Gastrocnemius medialis (tissue), 4 donors: ENCODE data around the gene NR2F1. TPM values are rescaled to one million over a fixed set of nuclear protein-coding genes. Genes with fewer than 3 reads are reported as not detected.

ENCODE experiments used
- ATAC-seq, 2 donors: fragments of 150-250 bp; one replicate each; pipeline ENCODE4 v1.9.1; 2016
- DNase-seq, 2 donors: peaks; one replicate each; pipeline ENCODE4 v3.0.0-alpha.2; 2019
- H3K27ac ChIP-seq, 4 donors: fragments of 200-600 bp; sonication (generic); 1 replicate in 1 of 4; 2 replicates in 3 of 4; pipeline ENCODE4 v1.5.1; 2016 to 2018; ENCODE audit warnings: mild to moderate bottlenecking in 2 of 4, moderate library complexity in 1 of 4
- H3K27me3 ChIP-seq, 3 donors: fragments of 200-600 bp; sonication (generic) in 2 of 3; 1 replicate in 1 of 3; 2 replicates in 2 of 3; pipeline versions ENCODE4 v1.5.1 to v1.6.0; 2016 to 2019; ENCODE audit warnings: mild to moderate bottlenecking in 1 of 3, moderate library complexity in 1 of 3
- H3K36me3 ChIP-seq, 2 donors: fragments of 200-600 bp; sonication (generic) in 1 of 2; one replicate each; pipeline ENCODE4 v1.5.1; 2017 to 2018
- H3K4me1 ChIP-seq, 2 donors: fragments of 200-600 bp; sonication (generic) in 1 of 2; one replicate each; pipeline ENCODE4 v1.5.1; 2016 to 2017; ENCODE audit warnings: mild to moderate bottlenecking in 2 of 2
- H3K4me3 ChIP-seq, 4 donors: fragments of 200-600 bp; sonication (generic) in 3 of 4; 1 replicate in 1 of 4; 2 replicates in 3 of 4; pipeline ENCODE4 v1.5.1; 2016 to 2019; ENCODE audit warnings: mild to moderate bottlenecking in 2 of 4
- H3K9me3 ChIP-seq, 3 donors: fragments of 200-600 bp; sonication (generic) in 2 of 3; 1 replicate in 1 of 3; 2 replicates in 2 of 3; pipeline ENCODE4 v1.5.1; 2016 to 2019
- CTCF ChIP-seq, 5 experiments: fragments of 450-650 bp in 3 of 5; fragments of 200-600 bp in 2 of 5; sonication (generic) in 2 of 5; IDR thresholded peaks in 4 of 5; conservative IDR thresholded peaks in 1 of 5; 1 replicate in 4 of 5; 2 replicates in 1 of 5; pipeline ENCODE4 v1.5.1; 2016 to 2019; ENCODE audit warnings: antibody characterized with exemption in 5 of 5, mild to moderate bottlenecking in 3 of 5, moderate library complexity in 3 of 5
- POLR2A ChIP-seq, 2 donors: fragments of 450-650 bp; IDR thresholded peaks; one replicate each; pipeline ENCODE4 v1.6.1; 2017; ENCODE audit warnings: antibody characterized with exemption in 2 of 2, mild to moderate bottlenecking in 2 of 2, moderate library complexity in 2 of 2
- in situ Hi-C, 4 donors: fragments of 200-750 bp; cut with MboI; loops; one replicate each; pipeline versions ENCODE4 v1.15.0 to v1.8.0; 2017; ENCODE audit warnings: low sequenced_read_pairs in 4 of 4
- intact Hi-C: fragments of 100-400 bp; cut with DNase I; formaldehyde crosslinking; loops from one replicate; pipeline ENCODE4 v1.15.1; 2023; ENCODE audit warnings: low total_unique reads
- total RNA-seq, 4 donors: library from RNA; depleted of rRNA; stranded (reverse); fragments of >200 nt; gene quantifications; one replicate each; pipeline versions ENCODE4 v1.1.0 to v1.2.3, GENCODE V29; 2016

NR2F1 gene
- total RNA-seq, 4 donors from 2014 or later = 0.36 to 0.55 TPM; not detected in 2

DNA sequence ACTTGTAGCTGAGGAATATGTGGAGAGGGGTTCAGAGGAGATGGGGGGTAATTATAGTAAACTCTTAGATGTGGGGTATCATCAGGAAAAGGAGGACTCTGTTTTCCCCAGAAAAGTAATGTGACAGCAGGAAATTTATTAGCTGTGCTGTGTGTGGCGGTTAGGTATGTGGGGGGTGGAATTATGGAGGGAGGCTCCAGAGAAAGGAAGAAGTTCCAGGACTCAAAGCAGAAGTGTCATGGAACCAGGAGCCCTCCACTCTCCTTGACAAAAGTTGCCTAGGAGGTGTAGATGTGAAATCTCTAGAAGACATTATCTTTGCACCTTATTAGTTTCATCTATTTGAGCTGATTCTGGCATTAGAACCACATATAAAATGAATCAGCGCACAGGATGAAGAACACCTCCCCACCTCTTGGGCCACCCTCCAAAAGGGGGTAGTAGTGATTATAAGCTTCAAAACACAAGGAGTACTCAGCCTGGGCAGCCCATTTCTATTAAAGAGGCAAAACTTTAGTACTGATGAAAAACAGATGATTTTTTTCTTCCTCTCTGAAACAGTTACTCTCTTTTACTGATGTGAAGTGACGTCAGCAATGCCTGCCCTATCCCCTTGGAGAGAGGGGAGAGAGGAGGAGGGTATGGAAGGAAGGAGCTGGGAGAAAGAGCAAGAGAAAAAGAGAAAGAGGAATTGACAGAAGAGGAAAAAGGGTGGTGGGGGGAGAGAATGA is 18.2 kb downstream of the NR2F1 start:
- Histone ChIP-seq H3K36me3 (no peaks in the 10 kb centered on the region), H3K4me1 (peaks cover 0 to 2% of the 10 kb centered on the region in 2 donors), H3K27me3 (peaks cover 100% of the 10 kb centered on the region in 3 donors), H3K4me3 (no peak overlapping the region), H3K9me3 (no peaks in the 10 kb centered on the region), H3K27ac (no peak overlapping the region)
- intact Hi-C loops = no loop called here
- TF ChIP-seq POLR2A (IDR thresholded peaks at IDR 0.05) (no peak), CTCF (IDR thresholded peaks at IDR 0.05 in 4 of 5, conservative IDR thresholded peaks at IDR 0.05 in 1 of 5) (no peak)
- in situ Hi-C loops = loop anchor here in 2 of 4 donors (25.0 kb wide), 2 partner anchors 311 to 511 kb away; a partner anchor contains a TSS
- DNase-seq (no peak), ATAC-seq (no peak)

GRCh38 chr5:93601802-93602155 is 18.8 kb downstream of the NR2F1 start:
- in situ Hi-C loops (loop anchor here in 2 of 4 donors (25.0 kb wide), 2 partner anchors 311 to 511 kb away; a partner anchor contains a TSS), intact Hi-C loops (no loop called here)
- no peak for ATAC-seq
- Histone ChIP-seq H3K36me3 (no peaks in the 10 kb centered on the region), H3K4me3 (no peak overlapping the region), H3K27me3 (peaks cover 100% of the 10 kb centered on the region in 3 donors), H3K9me3 (no peaks in the 10 kb centered on the region), H3K4me1 (peaks cover 0 to 2% of the 10 kb centered on the region in 2 donors), H3K27ac (no peak overlapping the region)
- no peak for DNase-seq
- TF ChIP-seq POLR2A (IDR thresholded peaks at IDR 0.05) = no peak
- no peak for TF ChIP-seq CTCF (IDR thresholded peaks at IDR 0.05 in 4 of 5, conservative IDR thresholded peaks at IDR 0.05 in 1 of 5)

DNA sequence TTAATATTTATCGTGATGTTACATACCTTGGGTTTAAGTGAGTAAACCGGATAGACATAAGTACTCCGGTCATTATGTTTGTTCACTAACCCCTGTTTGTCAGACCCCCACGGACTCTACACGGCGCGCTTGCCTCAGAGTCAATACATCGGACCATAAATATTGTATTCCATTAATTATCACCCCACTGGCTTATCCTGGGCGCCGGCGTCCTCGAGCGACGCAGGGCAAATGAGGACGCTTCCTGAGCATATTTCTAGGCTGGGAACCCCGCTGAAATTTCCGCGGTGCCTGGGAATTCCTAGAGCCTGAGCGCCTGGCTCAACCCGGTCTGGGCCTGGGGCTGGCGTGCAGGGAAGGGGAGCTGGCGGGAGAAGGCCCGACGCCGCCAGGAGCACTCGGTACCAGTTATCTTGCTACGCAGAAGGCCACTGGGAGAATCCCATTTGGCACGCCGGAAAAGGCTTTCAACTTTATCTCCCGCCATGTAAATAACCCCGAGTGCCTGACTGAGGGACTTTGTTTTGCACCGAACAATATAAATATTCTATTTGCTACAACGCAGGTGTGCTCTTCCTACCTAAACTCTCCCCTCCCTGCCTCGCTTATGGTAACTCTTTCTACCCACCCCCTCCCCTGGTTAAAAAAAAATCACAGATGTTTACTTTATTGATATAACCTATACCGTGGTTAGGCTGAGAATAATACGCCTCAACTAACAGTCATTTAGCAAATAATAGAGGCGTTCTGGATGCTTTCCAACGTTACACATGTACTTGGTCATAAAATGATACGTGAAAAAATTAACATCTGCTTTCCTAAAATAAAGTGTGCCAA is 19.4 kb downstream of the NR2F1 start:
- no peak for ATAC-seq
- H3K4me3 ChIP-seq = no peak overlapping the region
- no peaks in the 10 kb centered on the region for H3K36me3 ChIP-seq
- intact Hi-C loops (no loop called here), in situ Hi-C loops (loop anchor here in 2 of 4 donors (25.0 kb wide), 2 partner anchors 310 to 510 kb away; a partner anchor contains a TSS)
- no peak for TF ChIP-seq CTCF (IDR thresholded peaks at IDR 0.05 in 4 of 5, conservative IDR thresholded peaks at IDR 0.05 in 1 of 5)
- no peak for TF ChIP-seq POLR2A (IDR thresholded peaks at IDR 0.05)
- no peak overlapping the region for H3K27ac ChIP-seq
- no peaks in the 10 kb centered on the region for H3K9me3 ChIP-seq
- no peak for DNase-seq
- H3K4me1 ChIP-seq = peaks cover 0 to 3% of the 10 kb centered on the region in 2 donors
- peaks cover 100% of the 10 kb centered on the region in 3 donors for H3K27me3 ChIP-seq

DNA sequence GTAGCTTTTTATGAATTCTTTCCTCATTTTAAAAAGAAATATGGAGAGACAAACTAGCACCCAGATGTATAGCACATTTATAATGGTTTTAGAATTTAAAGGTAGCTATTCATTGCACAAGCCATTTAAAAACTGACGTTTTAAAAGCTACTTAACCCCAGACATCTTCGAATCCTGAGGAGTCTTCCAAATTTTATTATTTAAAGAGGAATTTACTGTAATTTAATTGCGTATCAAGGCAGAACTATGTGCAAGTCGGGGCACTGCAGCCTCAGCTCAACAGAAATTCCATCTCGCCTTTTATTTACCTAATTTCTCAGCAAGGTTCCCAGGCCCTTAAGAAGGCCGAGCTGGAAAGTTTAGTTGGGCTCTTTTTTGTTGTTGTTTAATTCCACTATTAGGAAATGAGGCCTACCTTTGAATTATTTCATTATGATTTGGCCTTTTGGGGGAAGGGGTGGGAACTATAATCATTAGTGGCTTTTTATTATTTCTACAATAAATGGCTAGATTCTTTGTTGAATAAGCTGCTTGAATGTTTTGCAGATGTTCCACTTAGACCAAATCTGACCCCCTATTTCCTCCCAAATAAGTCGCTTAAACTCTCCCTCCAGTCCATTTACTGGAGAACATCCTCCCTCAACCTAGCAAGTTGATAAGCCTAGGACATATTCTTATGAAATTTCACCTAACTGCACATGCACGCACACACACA is 20.2 kb downstream of the NR2F1 start:
- TF ChIP-seq CTCF (IDR thresholded peaks at IDR 0.05 in 4 of 5, conservative IDR thresholded peaks at IDR 0.05 in 1 of 5) (no peak), POLR2A (IDR thresholded peaks at IDR 0.05) (no peak)
- H3K27ac ChIP-seq = no peak overlapping the region
- H3K4me3 ChIP-seq = no peak overlapping the region
- H3K9me3 ChIP-seq = no peaks in the 10 kb centered on the region
- ATAC-seq (no peak), DNase-seq (no peak)
- intact Hi-C loops = no loop called here
- H3K36me3 ChIP-seq = no peaks in the 10 kb centered on the region
- H3K27me3 ChIP-seq = peaks cover 100% of the 10 kb centered on the region in 3 donors
- H3K4me1 ChIP-seq = peaks cover 4 to 10% of the 10 kb centered on the region in 2 donors
- in situ Hi-C loops = loop anchor here in 2 of 4 donors (25.0 kb wide), 2 partner anchors 309 to 509 kb away; a partner anchor contains a TSS
